Measurements from ENCODE around the gene COQ2. TPM values are rescaled to one million over a fixed set of nuclear protein-coding genes. Genes with fewer than 3 reads are reported as not detected.

The COQ2 gene, protein sequence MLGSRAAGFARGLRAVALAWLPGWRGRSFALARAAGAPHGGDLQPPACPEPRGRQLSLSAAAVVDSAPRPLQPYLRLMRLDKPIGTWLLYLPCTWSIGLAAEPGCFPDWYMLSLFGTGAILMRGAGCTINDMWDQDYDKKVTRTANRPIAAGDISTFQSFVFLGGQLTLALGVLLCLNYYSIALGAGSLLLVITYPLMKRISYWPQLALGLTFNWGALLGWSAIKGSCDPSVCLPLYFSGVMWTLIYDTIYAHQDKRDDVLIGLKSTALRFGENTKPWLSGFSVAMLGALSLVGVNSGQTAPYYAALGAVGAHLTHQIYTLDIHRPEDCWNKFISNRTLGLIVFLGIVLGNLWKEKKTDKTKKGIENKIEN
- total RNA-seq, result 19.2 and 20.2 TPM in 2 replicates
- long read RNA-seq, transcript COQ2-206 (7 exons, 1,641 nt), result major isoform, 9 of 17 reads
- long read RNA-seq, partial matches to known transcripts, result 2 of 17 reads
- long read RNA-seq, other reads (novel, unspliced or antisense), result 5 of 17 reads

DNA sequence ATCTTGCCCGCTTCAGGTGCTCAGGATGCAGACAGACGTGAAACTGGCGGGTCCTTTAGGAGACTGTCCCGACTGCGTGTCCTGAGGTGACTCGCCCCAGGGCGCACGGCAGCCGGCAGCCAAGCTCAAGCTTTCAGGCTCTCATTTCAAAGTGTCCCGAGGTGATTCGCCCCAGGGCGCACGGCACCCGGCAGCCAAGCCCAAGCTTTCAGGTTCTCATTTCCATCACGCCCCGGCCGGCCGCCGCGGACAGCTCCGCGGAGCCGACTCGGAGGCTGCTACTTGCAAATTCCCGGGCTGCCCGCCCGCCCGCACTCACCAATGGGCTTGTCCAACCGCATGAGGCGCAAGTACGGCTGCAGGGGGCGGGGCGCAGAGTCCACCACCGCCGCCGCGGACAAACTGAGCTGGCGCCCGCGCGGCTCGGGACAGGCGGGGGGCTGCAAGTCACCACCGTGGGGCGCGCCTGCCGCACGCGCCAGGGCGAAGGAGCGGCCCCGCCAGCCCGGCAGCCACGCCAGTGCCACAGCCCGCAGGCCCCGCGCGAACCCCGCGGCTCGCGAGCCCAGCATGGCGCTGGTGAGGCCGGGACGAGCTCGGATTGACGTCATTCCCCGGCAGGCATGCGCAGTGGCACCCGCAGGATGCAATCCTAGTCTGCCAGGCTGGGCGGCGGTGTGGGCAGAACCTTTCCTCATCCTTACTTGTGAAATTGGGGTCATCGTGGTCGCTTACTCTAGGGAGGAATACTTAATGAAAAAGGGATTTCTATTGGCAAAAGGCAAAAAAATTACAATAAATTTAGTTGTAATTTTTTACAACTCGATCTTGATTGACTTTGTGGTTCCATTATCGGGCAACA, at the start of gene COQ2:
Gene COQ2 (minus strand): TSS at position 606 of the 862 bp plus-strand sequence. CDS start 34 bp downstream, at position 572.
- peak within 1 kb of the TSS; percentile 91 for H3K4me3 Mint-ChIP-seq (ENCODE audit: low read depth)
- peak; percentile 93 for DNase-seq (ENCODE audit: low spot score, unreplicated experiment)
- peak within 1 kb of the TSS; percentile 92 for H3K27ac Mint-ChIP-seq
- no peaks in the 10 kb centered on the region for H3K9me3 Mint-ChIP-seq (ENCODE audit: low read depth)
- H3K27me3 Mint-ChIP-seq, result no peaks in the 10 kb centered on the region
- H3K36me3 Mint-ChIP-seq (ENCODE audit: insufficient read depth), result no peaks in the 10 kb centered on the region
- peaks cover 18% of the 10 kb centered on the region for H3K4me1 Mint-ChIP-seq (ENCODE audit: low read depth)
- TF ChIP-seq CTCF (IDR thresholded peaks at IDR 0.05; ENCODE audit: unreplicated experiment), result peak; percentile 46

- no peak for DNase-seq (ENCODE audit: low spot score, unreplicated experiment)
- Mint-ChIP-seq H3K4me3 (ENCODE audit: low read depth) (no peak overlapping the region), H3K27me3 (peaks cover 80% of the 10 kb centered on the region), H3K36me3 (ENCODE audit: insufficient read depth) (no peaks in the 10 kb centered on the region), H3K9me3 (ENCODE audit: low read depth) (no peaks in the 10 kb centered on the region), H3K4me1 (ENCODE audit: low read depth) (peaks cover 9% of the 10 kb centered on the region), H3K27ac (no peak overlapping the region)
- TF ChIP-seq CTCF (IDR thresholded peaks at IDR 0.05; ENCODE audit: unreplicated experiment), result no peak
Measured at GRCh38 chr4:83331956-83332355, 47.4 kb upstream of the COQ2 start.

- Mint-ChIP-seq H3K9me3 (ENCODE audit: low read depth) (no peaks in the 10 kb centered on the region), H3K36me3 (ENCODE audit: insufficient read depth) (no peaks in the 10 kb centered on the region), H3K4me1 (ENCODE audit: low read depth) (peaks cover 14% of the 10 kb centered on the region), H3K4me3 (ENCODE audit: low read depth) (no peak overlapping the region), H3K27ac (no peak overlapping the region), H3K27me3 (peaks cover 59% of the 10 kb centered on the region)
- no peak for DNase-seq (ENCODE audit: low spot score, unreplicated experiment)
- no peak for TF ChIP-seq CTCF (IDR thresholded peaks at IDR 0.05; ENCODE audit: unreplicated experiment)
Measured at GRCh38 chr4:83329521-83330110, 45.0 kb upstream of the COQ2 start.

DNA sequence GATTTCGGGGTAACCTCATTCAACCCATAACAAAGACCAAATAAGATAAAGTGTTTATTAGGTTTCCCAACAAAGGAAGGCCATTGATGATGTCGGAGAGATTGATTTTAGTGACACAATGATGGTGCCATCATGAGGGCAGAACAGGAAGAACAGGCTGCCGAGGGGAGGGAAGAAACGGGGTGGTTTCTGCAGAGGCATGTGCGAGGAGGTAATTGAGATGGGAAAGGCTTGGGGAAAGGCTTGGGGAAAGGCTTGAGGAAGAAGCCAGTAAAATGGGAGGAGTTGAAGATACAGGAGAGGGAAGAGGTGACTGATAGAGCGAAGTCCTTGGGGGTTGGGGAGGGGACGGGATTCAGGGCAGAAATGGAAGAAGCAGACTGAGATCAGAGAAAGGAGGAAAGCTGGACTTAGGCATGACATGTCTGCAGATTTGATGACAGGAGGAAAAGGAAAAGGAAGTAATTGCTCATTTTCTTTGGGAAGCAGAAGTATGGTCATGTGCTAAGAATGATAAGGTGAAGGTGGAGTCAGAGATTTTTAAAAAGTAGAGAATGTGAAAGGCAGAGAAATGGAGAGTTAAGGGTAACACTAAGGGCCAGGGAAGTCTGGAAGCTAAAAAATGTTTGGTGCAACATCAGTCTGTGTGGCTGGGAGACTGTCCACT, 44.1 kb upstream of the COQ2 start:
- H3K36me3 Mint-ChIP-seq (ENCODE audit: insufficient read depth), result no peaks in the 10 kb centered on the region
- H3K27ac Mint-ChIP-seq, result no peak overlapping the region
- TF ChIP-seq CTCF (IDR thresholded peaks at IDR 0.05; ENCODE audit: unreplicated experiment), result no peak
- DNase-seq (ENCODE audit: low spot score, unreplicated experiment), result no peak
- peaks cover 16% of the 10 kb centered on the region for H3K4me1 Mint-ChIP-seq (ENCODE audit: low read depth)
- H3K4me3 Mint-ChIP-seq (ENCODE audit: low read depth), result no peak overlapping the region
- peaks cover 50% of the 10 kb centered on the region for H3K27me3 Mint-ChIP-seq
- H3K9me3 Mint-ChIP-seq (ENCODE audit: low read depth), result no peaks in the 10 kb centered on the region
